ENCODE results near the gene OSMR. TPM values are rescaled to one million over a fixed set of nuclear protein-coding genes. Genes with fewer than 3 reads are reported as not detected.

The OSMR gene
- total RNA-seq, 1 experiment from 2014 or later: 46.0 TPM

DNA sequence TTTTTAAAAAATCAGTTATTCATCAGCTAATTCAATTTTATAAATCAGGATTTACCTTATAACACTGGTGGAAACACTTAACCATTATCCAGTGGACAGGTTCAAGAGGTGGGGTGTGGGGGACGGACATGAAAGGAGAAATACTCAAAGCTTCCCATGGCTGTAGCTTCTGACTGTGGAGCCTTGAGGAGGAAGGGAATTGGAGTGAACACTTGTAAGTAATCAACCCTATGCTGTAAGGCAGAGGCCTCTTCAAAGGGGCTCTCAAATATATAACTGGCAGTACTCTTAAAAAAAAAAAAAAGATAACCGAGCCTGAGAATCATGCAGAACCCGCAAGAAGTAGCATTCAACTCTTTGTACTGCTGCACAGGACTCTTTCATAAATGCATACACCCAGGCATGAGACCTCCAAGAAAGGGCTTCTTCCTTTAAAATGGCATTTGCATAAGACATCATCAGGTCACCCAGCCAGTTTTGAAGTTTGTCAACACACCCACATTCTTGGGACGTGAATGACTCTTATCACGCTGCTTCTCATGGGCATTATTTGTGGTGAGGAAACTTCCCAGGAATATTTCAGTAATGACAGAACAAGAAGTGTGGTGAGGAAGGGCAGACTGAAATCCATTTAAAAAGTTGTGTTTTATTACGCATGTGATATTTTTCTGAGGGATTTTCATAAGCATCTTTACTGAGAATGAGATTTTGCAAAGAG is 8.1 kb downstream of the OSMR start:
- no peaks in the 10 kb centered on the region for H4K20me1 ChIP-seq (ENCODE audit: insufficient read depth)
- RAD21 ChIA-PET (ENCODE audit: low non-redundant PET in 1 of 2, low total read pairs in 2 of 2, uncharacterized antibody in 2 of 2, unreplicated experiment in 2 of 2): no interaction called here
- peak; percentile 72 for ATAC-seq
- H3K9me3 ChIP-seq (ENCODE audit: control insufficient read depth in 1 of 2, insufficient read depth in 1 of 2, low read depth in 1 of 2, low read length in 2 of 2): 0 out of 4 replicates have a peak, but pooled peaks cover 0 to 6% of the 10 kb centered on the region in 2 experiments
- BruUV-seq (replicated peaks): no TSS peak
- no peak overlapping the region for H3K4me3 ChIP-seq (replicated peaks in 1 of 2; ENCODE audit: low read depth in 1 of 2, low read length in 2 of 2)
- no peaks in the 10 kb centered on the region for H3K27me3 ChIP-seq (ENCODE audit: insufficient read depth, low read length)
- H3K9ac ChIP-seq (ENCODE audit: low read length): 0 out of 2 replicates have a peak overlapping the region, but pooled peaks have one; percentile 6
- H3K4me1 ChIP-seq (ENCODE audit: control insufficient read depth in 1 of 2, insufficient read depth in 2 of 2, low read length in 2 of 2): peaks cover 11 to 22% of the 10 kb centered on the region in 2 experiments; a peak in 3 of 4 replicates
- CTCF ChIA-PET: no interaction called here
- peak; percentile 51 for DNase-seq (ENCODE audit: low read depth, low spot score)
- no peak overlapping the region; the same call in 1 of the 2 replicates for H3K27ac ChIP-seq (ENCODE audit: low read depth, low read length)
- H2AFZ ChIP-seq (ENCODE audit: low read depth, low read length, poor library complexity, severe bottlenecking): no peak overlapping the region
- intact Hi-C loops (cut with micrococcal nuclease): no loop called here
- no peaks in the 10 kb centered on the region for H3K9me2 ChIP-seq (ENCODE audit: insufficient read depth)
- peak overlapping the region; percentile 43 for H3K4me2 ChIP-seq (ENCODE audit: low read length)
- peaks cover 98% of the 10 kb centered on the region for H3K79me2 ChIP-seq (ENCODE audit: insufficient read depth, low read length)
- POLR2A ChIA-PET: no interaction called here
- H3K36me3 ChIP-seq (ENCODE audit: control insufficient read depth in 1 of 2, insufficient read depth in 2 of 2, low read length in 2 of 2): peaks cover 0 to 19% of the 10 kb centered on the region in 2 experiments; a peak in 2 of 4 replicates
- TF ChIP-seq, protein P1, sequence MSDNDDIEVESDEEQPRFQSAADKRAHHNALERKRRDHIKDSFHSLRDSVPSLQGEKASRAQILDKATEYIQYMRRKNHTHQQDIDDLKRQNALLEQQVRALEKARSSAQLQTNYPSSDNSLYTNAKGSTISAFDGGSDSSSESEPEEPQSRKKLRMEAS (IDR thresholded peaks at IDR 0.05): peak; percentile 61; the same call in 1 of the 2 replicates
- TF ChIP-seq POLR2AphosphoS5 (IDR thresholded peaks at IDR 0.05; ENCODE audit: low read depth, low read length): no peak
- no peak for TF ChIP-seq TCF7L2 (IDR thresholded peaks at IDR 0.05; ENCODE audit: borderline replicate concordance, extremely low read depth, insufficient read depth, insufficient read length)
- TF ChIP-seq, protein P2, sequence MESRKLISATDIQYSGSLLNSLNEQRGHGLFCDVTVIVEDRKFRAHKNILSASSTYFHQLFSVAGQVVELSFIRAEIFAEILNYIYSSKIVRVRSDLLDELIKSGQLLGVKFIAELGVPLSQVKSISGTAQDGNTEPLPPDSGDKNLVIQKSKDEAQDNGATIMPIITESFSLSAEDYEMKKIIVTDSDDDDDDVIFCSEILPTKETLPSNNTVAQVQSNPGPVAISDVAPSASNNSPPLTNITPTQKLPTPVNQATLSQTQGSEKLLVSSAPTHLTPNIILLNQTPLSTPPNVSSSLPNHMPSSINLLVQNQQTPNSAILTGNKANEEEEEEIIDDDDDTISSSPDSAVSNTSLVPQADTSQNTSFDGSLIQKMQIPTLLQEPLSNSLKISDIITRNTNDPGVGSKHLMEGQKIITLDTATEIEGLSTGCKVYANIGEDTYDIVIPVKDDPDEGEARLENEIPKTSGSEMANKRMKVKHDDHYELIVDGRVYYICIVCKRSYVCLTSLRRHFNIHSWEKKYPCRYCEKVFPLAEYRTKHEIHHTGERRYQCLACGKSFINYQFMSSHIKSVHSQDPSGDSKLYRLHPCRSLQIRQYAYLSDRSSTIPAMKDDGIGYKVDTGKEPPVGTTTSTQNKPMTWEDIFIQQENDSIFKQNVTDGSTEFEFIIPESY (IDR thresholded peaks at IDR 0.05; ENCODE audit: extremely low read depth, insufficient replicate concordance, low read length): no peak
- TF ChIP-seq POLR2A (IDR thresholded peaks at IDR 0.05; ENCODE audit: borderline replicate concordance, extremely low read depth, insufficient read depth, insufficient read length): no peak
- TF ChIP-seq RAD21 (IDR thresholded peaks at IDR 0.05; ENCODE audit: low read depth): no peak
- TF ChIP-seq ELF1 (IDR thresholded peaks at IDR 0.05; ENCODE audit: borderline replicate concordance, low read depth): no peak
- TF ChIP-seq EGR1 (IDR thresholded peaks at IDR 0.05; ENCODE audit: low read depth): no peak
- TF ChIP-seq, protein P3, sequence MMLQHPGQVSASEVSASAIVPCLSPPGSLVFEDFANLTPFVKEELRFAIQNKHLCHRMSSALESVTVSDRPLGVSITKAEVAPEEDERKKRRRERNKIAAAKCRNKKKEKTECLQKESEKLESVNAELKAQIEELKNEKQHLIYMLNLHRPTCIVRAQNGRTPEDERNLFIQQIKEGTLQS (IDR thresholded peaks at IDR 0.05): no peak
- TF ChIP-seq YY1 (IDR thresholded peaks at IDR 0.05; ENCODE audit: extremely low read depth, insufficient replicate concordance, low read depth, low read length): no peak
- peak; percentile 48 for TF ChIP-seq SRF (IDR thresholded peaks at IDR 0.05; ENCODE audit: low read depth)
- no peak for TF ChIP-seq ZFX (IDR thresholded peaks at IDR 0.05)
- TF ChIP-seq CEBPB (IDR thresholded peaks at IDR 0.05; ENCODE audit: low read depth): peak; percentile 59
- TF ChIP-seq SIN3A (IDR thresholded peaks at IDR 0.05; ENCODE audit: low read depth): no peak; the same call in none of the 2 replicates
- TF ChIP-seq, protein P4, sequence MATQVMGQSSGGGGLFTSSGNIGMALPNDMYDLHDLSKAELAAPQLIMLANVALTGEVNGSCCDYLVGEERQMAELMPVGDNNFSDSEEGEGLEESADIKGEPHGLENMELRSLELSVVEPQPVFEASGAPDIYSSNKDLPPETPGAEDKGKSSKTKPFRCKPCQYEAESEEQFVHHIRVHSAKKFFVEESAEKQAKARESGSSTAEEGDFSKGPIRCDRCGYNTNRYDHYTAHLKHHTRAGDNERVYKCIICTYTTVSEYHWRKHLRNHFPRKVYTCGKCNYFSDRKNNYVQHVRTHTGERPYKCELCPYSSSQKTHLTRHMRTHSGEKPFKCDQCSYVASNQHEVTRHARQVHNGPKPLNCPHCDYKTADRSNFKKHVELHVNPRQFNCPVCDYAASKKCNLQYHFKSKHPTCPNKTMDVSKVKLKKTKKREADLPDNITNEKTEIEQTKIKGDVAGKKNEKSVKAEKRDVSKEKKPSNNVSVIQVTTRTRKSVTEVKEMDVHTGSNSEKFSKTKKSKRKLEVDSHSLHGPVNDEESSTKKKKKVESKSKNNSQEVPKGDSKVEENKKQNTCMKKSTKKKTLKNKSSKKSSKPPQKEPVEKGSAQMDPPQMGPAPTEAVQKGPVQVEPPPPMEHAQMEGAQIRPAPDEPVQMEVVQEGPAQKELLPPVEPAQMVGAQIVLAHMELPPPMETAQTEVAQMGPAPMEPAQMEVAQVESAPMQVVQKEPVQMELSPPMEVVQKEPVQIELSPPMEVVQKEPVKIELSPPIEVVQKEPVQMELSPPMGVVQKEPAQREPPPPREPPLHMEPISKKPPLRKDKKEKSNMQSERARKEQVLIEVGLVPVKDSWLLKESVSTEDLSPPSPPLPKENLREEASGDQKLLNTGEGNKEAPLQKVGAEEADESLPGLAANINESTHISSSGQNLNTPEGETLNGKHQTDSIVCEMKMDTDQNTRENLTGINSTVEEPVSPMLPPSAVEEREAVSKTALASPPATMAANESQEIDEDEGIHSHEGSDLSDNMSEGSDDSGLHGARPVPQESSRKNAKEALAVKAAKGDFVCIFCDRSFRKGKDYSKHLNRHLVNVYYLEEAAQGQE (IDR thresholded peaks at IDR 0.05; ENCODE audit: low read depth): no peak
- TF ChIP-seq, protein P5, sequence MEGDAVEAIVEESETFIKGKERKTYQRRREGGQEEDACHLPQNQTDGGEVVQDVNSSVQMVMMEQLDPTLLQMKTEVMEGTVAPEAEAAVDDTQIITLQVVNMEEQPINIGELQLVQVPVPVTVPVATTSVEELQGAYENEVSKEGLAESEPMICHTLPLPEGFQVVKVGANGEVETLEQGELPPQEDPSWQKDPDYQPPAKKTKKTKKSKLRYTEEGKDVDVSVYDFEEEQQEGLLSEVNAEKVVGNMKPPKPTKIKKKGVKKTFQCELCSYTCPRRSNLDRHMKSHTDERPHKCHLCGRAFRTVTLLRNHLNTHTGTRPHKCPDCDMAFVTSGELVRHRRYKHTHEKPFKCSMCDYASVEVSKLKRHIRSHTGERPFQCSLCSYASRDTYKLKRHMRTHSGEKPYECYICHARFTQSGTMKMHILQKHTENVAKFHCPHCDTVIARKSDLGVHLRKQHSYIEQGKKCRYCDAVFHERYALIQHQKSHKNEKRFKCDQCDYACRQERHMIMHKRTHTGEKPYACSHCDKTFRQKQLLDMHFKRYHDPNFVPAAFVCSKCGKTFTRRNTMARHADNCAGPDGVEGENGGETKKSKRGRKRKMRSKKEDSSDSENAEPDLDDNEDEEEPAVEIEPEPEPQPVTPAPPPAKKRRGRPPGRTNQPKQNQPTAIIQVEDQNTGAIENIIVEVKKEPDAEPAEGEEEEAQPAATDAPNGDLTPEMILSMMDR (IDR thresholded peaks at IDR 0.05 in 2 of 3, conservative IDR thresholded peaks at IDR 0.05 in 1 of 3; ENCODE audit: borderline replicate concordance in 1 of 3, insufficient read depth in 1 of 3, low read depth in 2 of 3, low read length in 2 of 3): no peak
- TF ChIP-seq FOSL1 (IDR thresholded peaks at IDR 0.05; ENCODE audit: low read depth): peak; percentile 50
- TF ChIP-seq EZH2 (IDR thresholded peaks at IDR 0.05): no peak
- peak; percentile 44 for TF ChIP-seq JUND (IDR thresholded peaks at IDR 0.05)

Data from HCT116 (cell line).